ENCODE results near the gene GSK3B. TPM values are rescaled to one million over a fixed set of nuclear protein-coding genes. Genes with fewer than 3 reads are reported as not detected.

Gene GSK3B
- total RNA-seq, 1 donor from 2014 or later: 11.8 TPM

DNA sequence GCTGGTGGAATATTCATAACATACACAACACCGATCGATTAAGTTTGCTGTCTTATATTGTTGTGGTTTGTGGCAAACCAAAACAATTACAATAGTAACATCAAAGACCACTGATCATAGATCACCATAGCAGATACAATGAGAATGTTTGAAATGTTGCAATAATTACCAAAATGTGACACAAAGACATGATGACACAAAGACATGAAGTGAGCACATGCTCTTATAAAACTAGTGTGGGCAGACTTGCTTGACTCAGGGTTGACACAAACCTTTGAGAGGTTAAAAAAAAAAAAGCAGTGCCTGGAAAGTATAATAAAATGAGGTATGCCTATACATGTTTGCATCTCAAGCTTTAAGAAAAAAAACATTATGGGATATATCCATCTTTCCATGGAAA, 182.0 kb downstream of the GSK3B start:
- Histone ChIP-seq H3K4me3 (no peak overlapping the region), H3K27me3 (no peaks in the 10 kb centered on the region), H3K36me3 (peaks cover 4 to 12% of the 10 kb centered on the region in 2 donors), H3K4me1 (no peaks in the 10 kb centered on the region), H3K9me3 (no peaks in the 10 kb centered on the region), H3K27ac (no peak overlapping the region)
- DNase-seq (ENCODE audit: low spot score in 2 of 2): no peak
- TF ChIP-seq, protein P1, sequence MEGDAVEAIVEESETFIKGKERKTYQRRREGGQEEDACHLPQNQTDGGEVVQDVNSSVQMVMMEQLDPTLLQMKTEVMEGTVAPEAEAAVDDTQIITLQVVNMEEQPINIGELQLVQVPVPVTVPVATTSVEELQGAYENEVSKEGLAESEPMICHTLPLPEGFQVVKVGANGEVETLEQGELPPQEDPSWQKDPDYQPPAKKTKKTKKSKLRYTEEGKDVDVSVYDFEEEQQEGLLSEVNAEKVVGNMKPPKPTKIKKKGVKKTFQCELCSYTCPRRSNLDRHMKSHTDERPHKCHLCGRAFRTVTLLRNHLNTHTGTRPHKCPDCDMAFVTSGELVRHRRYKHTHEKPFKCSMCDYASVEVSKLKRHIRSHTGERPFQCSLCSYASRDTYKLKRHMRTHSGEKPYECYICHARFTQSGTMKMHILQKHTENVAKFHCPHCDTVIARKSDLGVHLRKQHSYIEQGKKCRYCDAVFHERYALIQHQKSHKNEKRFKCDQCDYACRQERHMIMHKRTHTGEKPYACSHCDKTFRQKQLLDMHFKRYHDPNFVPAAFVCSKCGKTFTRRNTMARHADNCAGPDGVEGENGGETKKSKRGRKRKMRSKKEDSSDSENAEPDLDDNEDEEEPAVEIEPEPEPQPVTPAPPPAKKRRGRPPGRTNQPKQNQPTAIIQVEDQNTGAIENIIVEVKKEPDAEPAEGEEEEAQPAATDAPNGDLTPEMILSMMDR (IDR thresholded peaks at IDR 0.05): no peak
- intact Hi-C loops (cut with DNase I): no loop called here

DNA sequence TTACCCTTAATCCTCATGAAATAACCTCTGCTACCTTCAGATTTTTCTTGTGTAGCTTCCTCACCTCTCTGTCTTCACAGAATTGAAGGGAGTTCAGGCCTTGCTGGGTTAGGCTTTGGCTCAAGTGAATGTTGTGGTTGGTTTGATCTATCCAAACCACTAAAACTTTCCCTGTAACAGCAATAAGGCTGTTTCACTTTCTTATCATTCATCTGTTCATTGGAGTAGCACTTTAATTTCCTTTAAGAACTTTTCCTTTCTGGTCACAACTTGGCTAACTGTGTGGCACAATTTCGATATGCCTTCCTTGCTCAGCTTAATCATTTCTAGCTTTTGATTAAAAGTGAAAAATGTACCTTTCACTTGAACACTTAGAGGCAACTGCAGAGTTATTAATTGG, 182.5 kb downstream of the GSK3B start:
- H3K27ac ChIP-seq: no peak overlapping the region
- H3K4me1 ChIP-seq: no peaks in the 10 kb centered on the region
- no peaks in the 10 kb centered on the region for H3K9me3 ChIP-seq
- intact Hi-C loops (cut with DNase I): no loop called here
- H3K4me3 ChIP-seq: no peak overlapping the region
- peaks cover 4 to 12% of the 10 kb centered on the region in 2 donors for H3K36me3 ChIP-seq
- no peaks in the 10 kb centered on the region for H3K27me3 ChIP-seq
- TF ChIP-seq, protein P1 (IDR thresholded peaks at IDR 0.05): no peak
- no peak for DNase-seq (ENCODE audit: low spot score in 2 of 2)

DNA sequence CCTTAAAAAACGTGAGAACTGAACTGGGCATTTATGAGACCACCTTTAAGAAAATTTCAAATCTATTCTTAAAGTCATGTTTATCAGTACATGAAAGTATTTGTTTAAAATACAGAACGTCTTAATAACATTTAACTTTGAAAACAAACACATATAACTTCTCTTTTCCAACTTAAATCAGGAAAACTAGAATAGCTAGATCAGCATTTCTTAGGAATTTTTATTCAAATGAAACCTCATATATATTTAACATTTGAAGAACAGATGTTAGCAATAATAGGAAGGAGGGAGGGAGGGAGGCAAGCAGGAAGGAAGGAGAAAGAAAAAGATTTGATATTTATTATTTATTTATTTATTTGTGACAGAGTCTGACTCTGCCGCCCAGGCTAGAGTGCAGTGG, 192.2 kb downstream of the GSK3B start:
- H3K9me3 ChIP-seq: no peaks in the 10 kb centered on the region
- TF ChIP-seq, protein P1 (IDR thresholded peaks at IDR 0.05): no peak
- H3K27ac ChIP-seq: no peak overlapping the region
- DNase-seq (ENCODE audit: low spot score in 2 of 2): no peak
- intact Hi-C loops (cut with DNase I): no loop called here
- H3K4me3 ChIP-seq: no peak overlapping the region
- H3K4me1 ChIP-seq: no peaks in the 10 kb centered on the region
- no peaks in the 10 kb centered on the region for H3K36me3 ChIP-seq
- no peaks in the 10 kb centered on the region for H3K27me3 ChIP-seq

DNA sequence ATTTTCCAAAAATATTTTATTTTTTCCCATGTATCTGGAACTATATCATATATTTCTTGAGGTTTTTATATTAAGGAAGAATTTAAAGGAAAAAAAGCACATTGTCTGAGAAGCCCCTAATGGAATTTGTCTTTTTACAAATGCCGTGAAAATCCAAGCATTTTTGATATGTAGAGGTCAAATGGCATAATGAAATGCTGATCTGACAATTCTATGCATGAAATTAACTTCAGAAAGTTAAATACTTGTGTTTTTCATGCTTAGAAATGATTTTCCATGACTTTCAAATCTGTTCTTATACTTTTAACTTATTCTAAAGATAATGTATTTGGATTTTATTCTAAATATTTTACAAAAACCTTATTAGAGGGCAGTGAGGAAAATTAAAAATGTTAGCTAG, 193.1 kb downstream of the GSK3B start:
- no peak for DNase-seq (ENCODE audit: low spot score in 2 of 2)
- no peak overlapping the region for H3K27ac ChIP-seq
- no peak overlapping the region for H3K4me3 ChIP-seq
- intact Hi-C loops (cut with DNase I): no loop called here
- H3K36me3 ChIP-seq: no peaks in the 10 kb centered on the region
- H3K27me3 ChIP-seq: no peaks in the 10 kb centered on the region
- TF ChIP-seq, protein P1 (IDR thresholded peaks at IDR 0.05): no peak
- H3K9me3 ChIP-seq: no peaks in the 10 kb centered on the region
- H3K4me1 ChIP-seq: no peaks in the 10 kb centered on the region

DNA sequence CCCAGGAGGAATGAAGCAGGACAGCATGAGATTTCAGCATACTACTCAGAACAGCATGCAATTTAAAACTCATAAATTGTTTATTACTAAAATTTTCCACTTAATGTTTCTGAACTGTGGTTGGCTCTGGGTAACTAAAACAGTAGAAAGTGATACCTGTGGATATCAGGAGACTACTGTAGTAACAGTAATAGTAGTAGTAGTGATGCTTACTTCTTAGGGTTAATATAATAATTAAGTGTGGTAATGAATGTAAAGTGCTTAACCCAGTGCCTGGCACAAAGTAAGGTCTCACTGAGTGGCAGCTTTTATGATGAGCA, 195.1 kb downstream of the GSK3B start:
- TF ChIP-seq, protein P1 (IDR thresholded peaks at IDR 0.05): no peak
- intact Hi-C loops (cut with DNase I): loop anchor here (10.0 kb wide), 1 partner anchor 656 kb away; no protein-coding TSS in a partner anchor

More for the DNA sequence above, 195.1 kb downstream of the GSK3B start:
- H3K27ac ChIP-seq: no peak overlapping the region
- no peaks in the 10 kb centered on the region for H3K27me3 ChIP-seq
- no peak overlapping the region for H3K4me3 ChIP-seq
- H3K36me3 ChIP-seq: no peaks in the 10 kb centered on the region
- no peaks in the 10 kb centered on the region for H3K4me1 ChIP-seq
- H3K9me3 ChIP-seq: no peaks in the 10 kb centered on the region
- DNase-seq (ENCODE audit: low spot score in 2 of 2): no peak

All from ascending aorta (tissue), 2 donors.